Heart left ventricle (tissue), 16 donors: Measurements from ENCODE around the gene SCAF4. TPM values are rescaled to one million over a fixed set of nuclear protein-coding genes. Genes with fewer than 3 reads are reported as not detected.

Source experiments
- ATAC-seq, 4 donors: fragments of 200-7000 bp; cut with Tn5 transposase; one replicate each; pipeline ENCODE4 v1.9.1; 2020 to 2022; ENCODE audit warnings: moderate library complexity in 4 of 4, mild to moderate bottlenecking in 3 of 4, moderate number of reproducible peaks in 1 of 4
- DNase-seq, 5 donors: peaks; one replicate each; pipeline ENCODE4 v3.0.0-alpha.2; 2020
- H3K27ac ChIP-seq, 12 donors: fragments of 200-600 bp; sonication (generic) in 4 of 12; one replicate each; pipeline versions ENCODE4 v1.5.0 to v1.8.0; 2016 to 2022; ENCODE audit warnings: mild to moderate bottlenecking in 2 of 12
- H3K27me3 ChIP-seq, 9 donors: fragments of 200-600 bp; sonication (generic) in 2 of 9; one replicate each; pipeline versions ENCODE4 v1.5.1 to v1.8.0; 2016 to 2022; ENCODE audit warnings: mild to moderate bottlenecking in 3 of 9
- H3K36me3 ChIP-seq, 9 donors: fragments of 200-600 bp; sonication (generic) in 2 of 9; one replicate each; pipeline versions ENCODE4 v1.5.0 to v1.8.0; 2018 to 2022; ENCODE audit warnings: mild to moderate bottlenecking in 2 of 9
- H3K4me1 ChIP-seq, 12 donors: fragments of 200-600 bp; sonication (generic) in 4 of 12; one replicate each; pipeline versions ENCODE4 v1.5.0 to v1.8.0; 2016 to 2022; ENCODE audit warnings: mild to moderate bottlenecking in 3 of 12
- H3K4me3 ChIP-seq, 12 donors: fragments of 200-600 bp; sonication (generic) in 4 of 12; one replicate each; pipeline versions ENCODE4 v1.5.0 to v1.8.0; 2017 to 2022; ENCODE audit warnings: mild to moderate bottlenecking in 9 of 12, moderate library complexity in 4 of 12
- H3K9me3 ChIP-seq, 12 donors: fragments of 200-600 bp; sonication (generic) in 4 of 12; one replicate each; pipeline versions ENCODE4 v1.5.0 to v1.8.0; 2016 to 2022; ENCODE audit warnings: mild to moderate bottlenecking in 1 of 12
- POLR2A ChIP-seq, 2 donors: fragments of 450-650 bp; IDR thresholded peaks; one replicate each; pipeline ENCODE4 v1.6.1; 2017; ENCODE audit warnings: antibody characterized with exemption in 2 of 2, mild to moderate bottlenecking in 2 of 2, moderate library complexity in 2 of 2
- WGBS, 4 donors: extraction: QIAGEN DNeasy Blood & Tissue Kit in 2 of 4; methylation state at CpG; one replicate each; pipeline versions ENCODE4 v1.1.5 to v1.1.7; 2013 to 2018; 5-methylcytosine and 5-hydroxymethylcytosine counted together
- intact Hi-C, 10 donors: fragments of 100-400 bp; cut with DNase I; formaldehyde crosslinking; loops; one replicate each; pipeline versions ENCODE4 v1.11.1 to v1.14.2; 2022
- polyA plus RNA-seq, 2 donors: library from polyadenylated mRNA; stranded (reverse); fragments of 200-250 nt; gene quantifications; one replicate each; pipeline ENCODE4 v1.2.3, GENCODE V29; 2013
- total RNA-seq, 9 donors: library from RNA; depleted of rRNA in 2 of 9; stranded (reverse); fragments of >200 nt in 2 of 9; fragmentation: NEBNext Ultra II Directional in 3 of 9; extraction: Animal tissue kit (Norgen Biotek cat#: 25700) in 3 of 9; gene quantifications; one replicate each; pipeline versions ENCODE4 v1.1.0 to v1.2.4, GENCODE V29; 2016 to 2023
- TF ChIP-seq, protein P1 (sequence below), 12 donors: fragments of 200-600 bp; sonication (generic) in 4 of 12; IDR thresholded peaks; one replicate each; pipeline versions ENCODE4 v1.5.0 to v1.8.0; 2018 to 2022; ENCODE audit warnings: antibody characterized with exemption in 12 of 12, mild to moderate bottlenecking in 5 of 12
- donor health status: ischemic (EF 13 %, LVEDD 7.1; RV severe dilation, severe dysfunction).
- donor health status: healthy with polysubstance abuse.
- donor health status: DM: no; HTN: yes; CAD: no.
- donor health status: DM: no; HTN: no; CAD: no.
- donor health status: ischemic (EF 25% LVEDD 6.9; RV normal size, moderate dysfunction).
- donor health status: ischemic (EF 25% LVEDD 5.7; RV mildly dilated, moderate dysfunction).
- donor health status: healthy.
- donor health status: DM: yes; HTN: yes; CAD: no.
- donor health status: ischemic (EF 35%, LVEDD 5.7; RV mildly dilated, moderate dysfunction).
- donor health status: nonischemic (EF 11% LVEDD 7.7; RV severe dilation, severe dysfunction).
- donor health status: DM: yes; HTN: yes; CAD: no.
- donor health status: PGD.
- donor health status: ischemic (EF 29% LVEDD 5.4; RV normal size, mild dysfunction).
- donor health status: nonischemic (EF 23%, LVEDD 6.1; RV moderate dilation, normal function).

The SCAF4 gene
- total and polyA plus RNA-seq, 11 donors, result 7.8 to 25.8 (median 17.3) TPM

DNA sequence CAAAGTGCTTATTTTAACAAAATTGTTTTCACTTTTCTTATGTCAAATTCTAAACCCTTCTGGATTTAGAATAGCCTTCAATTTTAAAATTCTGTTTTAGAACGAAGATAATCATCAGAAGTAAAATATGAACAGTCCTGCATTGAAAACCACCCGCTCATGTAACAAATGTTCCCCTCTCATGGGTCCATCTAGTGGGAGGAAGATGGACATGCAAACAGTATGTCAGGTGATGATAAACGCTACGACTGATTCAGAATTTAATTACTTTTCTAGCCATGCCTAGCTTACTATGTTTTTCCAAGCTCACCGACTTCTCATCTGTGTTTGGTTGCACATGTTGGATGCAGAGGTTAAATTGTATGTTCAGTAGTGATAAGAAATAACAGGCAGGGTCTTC lies 48.9 kb downstream of the SCAF4 start:
- 83 to 90% (median 87%) methylated on average over 5 of the region's 5 CpGs for WGBS, 4 donors
- H3K9me3 ChIP-seq, result no peaks in the 10 kb centered on the region
- ATAC-seq (no peak), DNase-seq (no peak)
- intact Hi-C loops, result no loop called here
- H3K4me3 ChIP-seq, result no peak overlapping the region
- H3K27ac ChIP-seq, result no peak overlapping the region
- peaks cover 0 to 7% (median 0%) of the 10 kb centered on the region in 12 donors for H3K4me1 ChIP-seq
- no peak for TF ChIP-seq POLR2A (IDR thresholded peaks at IDR 0.05)
- TF ChIP-seq, protein P1, sequence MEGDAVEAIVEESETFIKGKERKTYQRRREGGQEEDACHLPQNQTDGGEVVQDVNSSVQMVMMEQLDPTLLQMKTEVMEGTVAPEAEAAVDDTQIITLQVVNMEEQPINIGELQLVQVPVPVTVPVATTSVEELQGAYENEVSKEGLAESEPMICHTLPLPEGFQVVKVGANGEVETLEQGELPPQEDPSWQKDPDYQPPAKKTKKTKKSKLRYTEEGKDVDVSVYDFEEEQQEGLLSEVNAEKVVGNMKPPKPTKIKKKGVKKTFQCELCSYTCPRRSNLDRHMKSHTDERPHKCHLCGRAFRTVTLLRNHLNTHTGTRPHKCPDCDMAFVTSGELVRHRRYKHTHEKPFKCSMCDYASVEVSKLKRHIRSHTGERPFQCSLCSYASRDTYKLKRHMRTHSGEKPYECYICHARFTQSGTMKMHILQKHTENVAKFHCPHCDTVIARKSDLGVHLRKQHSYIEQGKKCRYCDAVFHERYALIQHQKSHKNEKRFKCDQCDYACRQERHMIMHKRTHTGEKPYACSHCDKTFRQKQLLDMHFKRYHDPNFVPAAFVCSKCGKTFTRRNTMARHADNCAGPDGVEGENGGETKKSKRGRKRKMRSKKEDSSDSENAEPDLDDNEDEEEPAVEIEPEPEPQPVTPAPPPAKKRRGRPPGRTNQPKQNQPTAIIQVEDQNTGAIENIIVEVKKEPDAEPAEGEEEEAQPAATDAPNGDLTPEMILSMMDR (IDR thresholded peaks at IDR 0.05), result no peak
- H3K36me3 ChIP-seq, result peaks cover 0 to 97% (median 79%) of the 10 kb centered on the region in 9 donors
- H3K27me3 ChIP-seq, result no peaks in the 10 kb centered on the region

DNA sequence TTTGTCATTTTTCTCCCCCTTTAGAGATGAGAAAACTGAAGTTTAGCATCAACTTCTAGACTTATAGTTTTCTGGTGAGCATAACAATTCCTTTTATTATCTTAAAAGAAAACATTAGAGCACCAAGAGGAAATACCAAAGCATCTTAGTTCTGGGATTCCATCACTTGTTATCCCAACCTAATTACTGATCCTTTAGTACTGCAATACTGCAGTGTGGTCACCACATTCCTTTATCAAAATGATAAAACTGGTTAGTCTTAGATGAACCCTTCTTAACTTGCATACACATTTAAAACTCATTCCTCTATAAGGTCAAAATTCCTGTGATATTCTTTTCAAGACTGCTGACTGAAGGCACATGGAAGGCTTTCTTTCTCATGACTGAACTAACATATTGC lies 49.3 kb downstream of the SCAF4 start:
- ATAC-seq (no peak), DNase-seq (no peak)
- intact Hi-C loops, result no loop called here
- Histone ChIP-seq H3K27me3 (no peaks in the 10 kb centered on the region), H3K4me3 (no peak overlapping the region), H3K4me1 (peaks cover 0 to 7% (median 0%) of the 10 kb centered on the region in 12 donors), H3K36me3 (peaks cover 0 to 95% (median 79%) of the 10 kb centered on the region in 9 donors), H3K27ac (no peak overlapping the region), H3K9me3 (no peaks in the 10 kb centered on the region)
- TF ChIP-seq, protein P1 (IDR thresholded peaks at IDR 0.05), result no peak
- no peak for TF ChIP-seq POLR2A (IDR thresholded peaks at IDR 0.05)

DNA sequence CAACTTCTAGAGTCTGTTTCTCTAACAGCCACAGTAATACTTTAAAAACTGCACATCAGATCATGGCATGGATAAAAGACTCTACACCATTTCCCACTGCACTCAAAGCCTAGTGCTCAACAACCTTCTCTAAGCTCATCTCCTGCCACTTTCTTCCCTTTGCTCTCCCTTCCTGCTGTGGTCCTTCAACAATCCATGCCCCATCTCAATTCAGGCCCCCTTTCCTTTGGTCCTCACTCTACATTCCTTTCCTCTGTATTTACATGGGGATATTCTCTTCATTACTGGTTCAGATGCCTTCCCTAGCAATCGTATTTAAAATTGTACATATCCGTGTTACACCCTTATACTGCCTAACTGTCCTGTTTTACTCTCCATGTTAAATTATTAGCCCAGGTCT lies 53.4 kb downstream of the SCAF4 start:
- WGBS, 4 donors, result 90 to 97% (median 93%) methylated on average over 2 of the region's 2 CpGs
- H3K4me3 ChIP-seq, result no peak overlapping the region
- H3K27ac ChIP-seq, result no peak overlapping the region
- H3K36me3 ChIP-seq, result peaks cover 0 to 60% (median 42%) of the 10 kb centered on the region in 9 donors
- H3K4me1 ChIP-seq, result no peaks in the 10 kb centered on the region
- ATAC-seq (no peak), DNase-seq (no peak)
- H3K27me3 ChIP-seq, result no peaks in the 10 kb centered on the region
- no peaks in the 10 kb centered on the region for H3K9me3 ChIP-seq
- TF ChIP-seq, protein P1 (IDR thresholded peaks at IDR 0.05), result no peak
- TF ChIP-seq POLR2A (IDR thresholded peaks at IDR 0.05), result no peak
- intact Hi-C loops, result no loop called here

DNA sequence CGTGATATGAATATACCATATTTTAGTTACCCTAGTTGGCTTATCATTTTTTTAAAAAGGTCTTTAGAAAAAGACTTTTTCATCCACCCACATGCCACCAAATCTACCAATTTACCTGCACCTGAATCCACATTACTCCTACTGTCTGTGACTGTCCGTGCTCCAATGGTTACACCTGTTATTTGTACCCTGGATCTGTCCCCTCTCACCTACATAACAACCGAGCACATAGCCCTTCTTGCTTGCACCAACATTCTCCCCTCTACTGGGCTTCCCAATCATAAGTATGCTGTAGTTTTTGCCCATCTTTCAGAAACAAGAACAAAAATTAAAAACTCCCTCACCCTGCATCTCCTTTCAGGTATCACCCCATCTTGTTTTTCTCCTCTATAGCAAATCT lies 54.9 kb downstream of the SCAF4 start:
- H3K27ac ChIP-seq, result no peak overlapping the region
- H3K4me1 ChIP-seq, result no peaks in the 10 kb centered on the region
- no peaks in the 10 kb centered on the region for H3K27me3 ChIP-seq
- H3K4me3 ChIP-seq, result no peak overlapping the region
- WGBS, 4 donors, result 96 to 100% (median 97%) methylated on average over 3 of the region's 3 CpGs
- intact Hi-C loops, result no loop called here
- no peaks in the 10 kb centered on the region for H3K9me3 ChIP-seq
- ATAC-seq (no peak), DNase-seq (no peak)
- H3K36me3 ChIP-seq, result peaks cover 0 to 53% (median 30%) of the 10 kb centered on the region in 9 donors
- TF ChIP-seq, protein P1 (IDR thresholded peaks at IDR 0.05), result no peak
- TF ChIP-seq POLR2A (IDR thresholded peaks at IDR 0.05), result no peak
